ENCODE measurements around the gene ATG9A. TPM values are rescaled to one million over a fixed set of nuclear protein-coding genes. Genes with fewer than 3 reads are reported as not detected.
"Not testable (repeated sequence)": the region's sequence is repeated elsewhere in the genome, so short reads cannot be mapped to it uniquely, and the experiment has no call there.

The ATG9A gene
- polyA plus RNA-seq, 4 donors, result 8.1 to 44.1 (median 23.5) TPM

DNA sequence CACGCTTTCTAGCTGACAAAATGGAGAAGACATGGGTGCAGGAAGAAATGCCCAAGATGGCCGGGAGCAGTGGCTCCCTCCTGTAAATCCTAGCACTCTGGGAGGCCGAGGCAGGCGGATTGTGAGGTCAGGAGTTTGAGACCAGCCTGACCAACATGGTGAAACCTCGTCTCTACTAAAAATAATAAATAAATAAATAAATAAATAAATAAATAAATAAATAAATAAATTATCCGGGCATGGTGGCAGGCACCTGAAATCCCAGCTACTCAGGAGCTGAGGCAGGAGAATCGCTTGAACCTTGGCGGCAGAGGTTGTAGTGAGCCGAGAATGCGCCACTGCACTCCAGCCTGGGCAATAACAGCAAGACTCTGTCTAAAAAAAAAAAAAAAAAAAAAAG lies 29.5 kb upstream of the ATG9A start:
- H3K27ac ChIP-seq (ENCODE audit: low read depth in 1 of 3, low read length in 2 of 3); H3K4me1 ChIP-seq (ENCODE audit: control insufficient read depth in 3 of 3, insufficient read depth in 2 of 3, low read depth in 1 of 3, low read length in 2 of 3); H3K36me3 ChIP-seq (ENCODE audit: control insufficient read depth in 3 of 3, insufficient read depth in 2 of 3, low read depth in 1 of 3, low read length in 3 of 3); H3K9me3 ChIP-seq (ENCODE audit: control insufficient read depth in 2 of 2, insufficient read depth in 1 of 2, low read depth in 1 of 2, low read length in 1 of 2); H3K4me3 ChIP-seq (ENCODE audit: low read depth in 1 of 3, low read length in 3 of 3); DNase-seq; FAIRE-seq: not testable (repeated sequence)
- peaks cover 0 to 40% (median 0%) of the 10 kb centered on the region in 3 donors for H3K27me3 ChIP-seq (ENCODE audit: control insufficient read depth in 3 of 3, insufficient read depth in 3 of 3, low read length in 3 of 3)
- 81 to 87% (median 85%) methylated on average over 10 of the region's 10 CpGs for WGBS, 3 donors

DNA sequence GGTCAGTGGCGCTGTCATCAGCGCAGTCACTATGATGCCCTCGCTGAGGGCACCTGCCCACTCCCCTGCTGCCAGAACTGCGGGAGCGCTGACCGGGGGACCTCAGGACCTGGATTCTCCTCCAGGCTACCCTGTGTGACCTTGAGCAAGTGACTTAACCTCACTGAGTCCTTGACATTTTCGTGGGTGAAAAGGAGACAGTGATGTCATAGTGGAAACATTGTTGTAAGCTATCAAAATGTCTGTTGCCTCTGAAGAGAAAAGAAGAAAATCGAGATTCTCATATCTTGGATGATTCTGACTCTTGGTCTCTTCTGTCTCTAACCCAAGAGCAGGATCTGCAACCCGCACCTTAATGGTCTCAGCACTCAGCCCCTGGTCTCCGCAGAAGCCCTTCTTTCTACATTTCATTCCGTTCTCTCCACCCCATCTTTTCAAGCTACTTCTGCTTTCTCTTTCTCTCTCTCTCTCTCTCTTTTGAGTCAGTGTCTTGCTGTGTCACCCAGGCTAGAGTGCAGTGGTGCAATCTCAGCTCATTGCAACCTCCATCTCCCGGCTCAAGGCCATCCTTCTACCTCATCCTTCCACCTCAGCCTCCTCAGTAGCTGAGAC lies 25.3 kb upstream of the ATG9A start:
- Histone ChIP-seq H3K27ac (ENCODE audit: low read depth in 1 of 3, low read length in 2 of 3) (peak overlapping the region in 2 of 3 donors; percentile 22 to 94), H3K36me3 (ENCODE audit: control insufficient read depth in 3 of 3, insufficient read depth in 2 of 3, low read depth in 1 of 3, low read length in 3 of 3) (peaks cover 0 to 20% (median 2%) of the 10 kb centered on the region in 3 donors), H3K27me3 (ENCODE audit: control insufficient read depth in 3 of 3, insufficient read depth in 3 of 3, low read length in 3 of 3) (peaks cover 0 to 41% (median 0%) of the 10 kb centered on the region in 3 donors), H3K9me3 (ENCODE audit: control insufficient read depth in 2 of 2, insufficient read depth in 1 of 2, low read depth in 1 of 2, low read length in 1 of 2) (no peaks in the 10 kb centered on the region), H3K4me1 (ENCODE audit: control insufficient read depth in 3 of 3, insufficient read depth in 2 of 3, low read depth in 1 of 3, low read length in 2 of 3) (peaks cover 2 to 39% (median 8%) of the 10 kb centered on the region in 3 donors), H3K4me3 (ENCODE audit: low read depth in 1 of 3, low read length in 3 of 3) (peak overlapping the region; percentile 65 to 77 (median 73))
- no peak for FAIRE-seq
- WGBS, 3 donors, result 16 to 19% (median 19%) methylated on average over 12 of the region's 12 CpGs
- peak in 1 of 2 donors; percentile 27 for DNase-seq

DNA sequence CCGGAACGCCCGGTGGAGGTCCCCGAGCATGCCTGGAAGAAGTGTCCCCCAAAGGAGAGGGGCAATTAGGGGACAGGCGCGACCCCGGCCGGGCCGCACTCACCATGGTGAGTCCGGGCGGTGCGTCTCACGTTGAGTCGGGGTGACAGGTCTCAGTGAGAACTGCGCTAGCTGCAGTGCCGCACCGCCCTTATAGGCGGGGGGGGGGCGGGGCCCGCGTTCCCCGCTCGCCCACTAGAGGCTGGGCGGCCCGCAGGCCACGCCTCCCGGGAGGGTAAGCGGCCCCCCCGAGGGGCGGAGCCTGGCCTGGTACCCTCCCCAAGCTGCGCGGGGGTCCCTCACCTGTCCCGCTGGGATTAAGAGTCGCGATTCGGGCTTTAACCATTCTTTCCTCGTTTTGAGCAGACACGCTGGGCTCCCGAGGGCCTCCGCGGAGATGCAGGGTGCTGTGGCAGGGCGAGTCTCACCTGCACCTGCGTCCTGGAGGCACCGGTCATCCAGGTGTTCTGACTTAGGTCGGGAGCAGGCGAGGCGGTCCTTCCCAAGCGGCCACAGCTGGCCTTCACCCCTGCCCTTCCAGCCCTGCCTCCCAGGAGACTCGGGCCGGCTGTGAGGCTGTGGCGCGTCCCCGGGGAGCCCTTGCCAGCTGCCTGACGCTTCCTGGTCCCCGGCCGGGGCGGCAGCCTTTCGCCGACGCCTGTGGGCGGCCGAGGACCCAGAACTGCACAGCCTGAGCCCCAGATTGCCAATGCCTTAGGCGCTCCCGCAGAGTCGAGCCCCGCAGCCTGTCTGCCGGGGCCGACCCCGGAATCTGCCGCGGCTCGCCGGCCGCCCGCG lies 24.5 kb upstream of the ATG9A start, which contains the start of gene TUBA4A:
Gene TUBA4A, minus strand, starts transcription at position 166 of the 837 bp plus-strand sequence. Its CDS starts 60 bp downstream, at position 106.
- H3K27me3 ChIP-seq (ENCODE audit: control insufficient read depth in 3 of 3, insufficient read depth in 3 of 3, low read length in 3 of 3), result peaks cover 0 to 39% (median 0%) of the 10 kb centered on the region in 3 donors
- H3K36me3 ChIP-seq (ENCODE audit: control insufficient read depth in 3 of 3, insufficient read depth in 2 of 3, low read depth in 1 of 3, low read length in 3 of 3), result peaks cover 0 to 21% (median 2%) of the 10 kb centered on the region in 3 donors
- H3K4me1 ChIP-seq (ENCODE audit: control insufficient read depth in 3 of 3, insufficient read depth in 2 of 3, low read depth in 1 of 3, low read length in 2 of 3), result peaks cover 2 to 47% (median 8%) of the 10 kb centered on the region in 3 donors
- FAIRE-seq, result no peak
- H3K27ac ChIP-seq (ENCODE audit: low read depth in 1 of 3, low read length in 2 of 3), result peak within 1 kb of the TSS; percentile 34 to 94 (median 62)
- peak; percentile 89 to 90 for DNase-seq
- no peaks in the 10 kb centered on the region for H3K9me3 ChIP-seq (ENCODE audit: control insufficient read depth in 2 of 2, insufficient read depth in 1 of 2, low read depth in 1 of 2, low read length in 1 of 2)
- peak within 1 kb of the TSS; percentile 65 to 77 (median 73) for H3K4me3 ChIP-seq (ENCODE audit: low read depth in 1 of 3, low read length in 3 of 3)
- 0% methylated on average over 45 to 76 of the region's 76 CpGs for WGBS, 3 donors

DNA sequence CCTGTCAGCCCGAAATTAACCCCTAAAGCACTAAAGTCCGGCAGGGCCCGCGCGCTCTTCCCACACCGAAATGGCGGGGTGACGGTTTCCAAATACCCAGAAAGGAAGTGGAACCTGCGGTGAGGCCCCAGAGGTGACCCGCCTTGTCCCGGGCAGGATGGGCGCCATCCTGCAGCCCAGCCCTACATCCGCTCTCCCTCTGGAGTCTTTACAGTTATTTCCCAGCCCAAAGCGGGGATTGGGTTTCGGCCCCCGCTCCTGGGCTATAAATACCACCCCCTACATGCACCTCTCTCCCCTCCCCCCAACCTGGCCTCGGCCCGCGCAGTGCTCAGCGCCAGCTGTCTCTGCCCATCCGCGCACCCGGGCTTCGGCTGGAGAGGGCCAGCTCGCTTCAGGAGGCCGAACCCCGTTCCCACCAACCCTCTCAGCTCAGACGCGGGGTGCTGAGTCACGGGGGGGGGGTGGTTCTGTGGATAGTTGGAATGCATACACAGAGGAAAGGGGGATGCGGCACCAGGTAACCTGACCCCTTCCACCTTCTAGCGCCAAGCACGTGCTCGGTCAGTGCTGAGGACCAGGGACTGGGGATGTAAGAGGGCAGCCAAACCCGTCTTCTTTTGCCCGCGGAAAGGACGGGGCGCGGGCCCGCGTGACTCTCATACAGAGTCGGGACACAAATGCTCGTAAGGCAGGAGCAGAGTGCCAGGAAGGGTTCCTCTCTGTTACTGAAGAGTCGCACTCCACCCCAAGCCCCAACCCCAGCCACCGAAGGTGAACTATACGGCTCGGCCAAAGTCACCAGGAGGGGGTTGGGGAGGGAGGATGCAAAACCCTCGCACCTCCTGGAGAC lies 23.7 kb upstream of the ATG9A start, which contains the start of gene TUBA4B:
Gene TUBA4B, plus strand, starts transcription at position 344 of the 853 bp plus-strand sequence. Its CDS starts 165 bp downstream, at position 509.
- DNase-seq (peak; percentile 45 to 49), FAIRE-seq (no peak)
- Histone ChIP-seq H3K27ac (ENCODE audit: low read depth in 1 of 3, low read length in 2 of 3) (peak within 1 kb of the TSS; percentile 34 to 94 (median 62)), H3K4me3 (ENCODE audit: low read depth in 1 of 3, low read length in 3 of 3) (peak within 1 kb of the TSS; percentile 65 to 77 (median 73)), H3K36me3 (ENCODE audit: control insufficient read depth in 3 of 3, insufficient read depth in 2 of 3, low read depth in 1 of 3, low read length in 3 of 3) (peaks cover 0 to 28% (median 2%) of the 10 kb centered on the region in 3 donors), H3K27me3 (ENCODE audit: control insufficient read depth in 3 of 3, insufficient read depth in 3 of 3, low read length in 3 of 3) (peaks cover 0 to 39% (median 0%) of the 10 kb centered on the region in 3 donors), H3K4me1 (ENCODE audit: control insufficient read depth in 3 of 3, insufficient read depth in 2 of 3, low read depth in 1 of 3, low read length in 2 of 3) (peaks cover 8 to 55% (median 9%) of the 10 kb centered on the region in 3 donors), H3K9me3 (ENCODE audit: control insufficient read depth in 2 of 2, insufficient read depth in 1 of 2, low read depth in 1 of 2, low read length in 1 of 2) (no peaks in the 10 kb centered on the region)
- WGBS, 3 donors, result 1 to 2% (median 1%) methylated on average over 47 to 49 of the region's 49 CpGs

DNA sequence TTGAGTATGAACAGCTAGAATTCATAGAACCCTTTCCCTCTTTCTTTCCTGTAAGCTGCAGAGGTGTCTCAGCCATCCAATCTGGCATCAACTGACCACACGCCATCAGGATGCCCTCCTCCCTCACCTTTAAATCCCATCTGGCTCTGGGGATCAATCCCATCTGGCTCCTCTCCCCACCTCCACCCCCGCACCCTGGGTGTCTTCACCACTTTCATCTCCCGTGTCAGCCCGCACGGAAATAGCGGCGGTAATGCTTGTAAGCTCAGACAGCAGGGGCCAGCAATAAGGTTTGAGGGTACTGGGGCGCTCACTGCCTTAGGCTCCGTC lies 23.1 kb upstream of the ATG9A start:
- peaks cover 0 to 34% (median 2%) of the 10 kb centered on the region in 3 donors for H3K36me3 ChIP-seq (ENCODE audit: control insufficient read depth in 3 of 3, insufficient read depth in 2 of 3, low read depth in 1 of 3, low read length in 3 of 3)
- peak in 1 of 2 donors; percentile 29 for DNase-seq
- FAIRE-seq, result no peak
- peaks cover 0 to 39% (median 0%) of the 10 kb centered on the region in 3 donors for H3K27me3 ChIP-seq (ENCODE audit: control insufficient read depth in 3 of 3, insufficient read depth in 3 of 3, low read length in 3 of 3)
- H3K4me1 ChIP-seq (ENCODE audit: control insufficient read depth in 3 of 3, insufficient read depth in 2 of 3, low read depth in 1 of 3, low read length in 2 of 3), result peaks cover 8 to 60% (median 11%) of the 10 kb centered on the region in 3 donors
- H3K9me3 ChIP-seq (ENCODE audit: control insufficient read depth in 2 of 2, insufficient read depth in 1 of 2, low read depth in 1 of 2, low read length in 1 of 2), result no peaks in the 10 kb centered on the region
- 2 to 6% (median 3%) methylated on average over 9 of the region's 9 CpGs for WGBS, 3 donors
- peak overlapping the region in 2 of 3 donors; percentile 6 to 94 for H3K27ac ChIP-seq (ENCODE audit: low read depth in 1 of 3, low read length in 2 of 3)
- peak overlapping the region; percentile 65 to 77 (median 73) for H3K4me3 ChIP-seq (ENCODE audit: low read depth in 1 of 3, low read length in 3 of 3)

DNA sequence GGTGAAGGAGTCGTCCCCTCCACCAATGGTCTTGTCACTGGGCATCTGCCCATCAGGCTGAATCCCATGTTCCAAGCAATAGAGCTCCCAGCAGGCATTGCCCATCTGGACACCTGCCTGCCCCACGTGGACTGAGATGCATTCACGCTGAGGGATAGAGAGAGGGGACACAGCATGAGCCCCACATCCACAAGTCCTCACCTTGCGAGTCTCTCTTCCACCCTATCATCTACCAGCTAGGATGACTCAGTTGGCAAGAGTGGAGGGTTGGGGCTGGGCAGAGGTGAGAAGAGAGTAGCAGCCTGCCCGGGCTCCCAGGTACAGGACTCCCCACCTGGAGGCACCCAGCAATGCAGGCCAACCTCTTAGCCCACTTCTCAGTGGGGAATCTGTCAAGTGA lies 22.6 kb upstream of the ATG9A start:
- peak in 1 of 2 donors; percentile 49 for DNase-seq
- Histone ChIP-seq H3K4me1 (ENCODE audit: control insufficient read depth in 3 of 3, insufficient read depth in 2 of 3, low read depth in 1 of 3, low read length in 2 of 3) (peaks cover 9 to 64% (median 14%) of the 10 kb centered on the region in 3 donors), H3K27me3 (ENCODE audit: control insufficient read depth in 3 of 3, insufficient read depth in 3 of 3, low read length in 3 of 3) (peaks cover 0 to 39% (median 0%) of the 10 kb centered on the region in 3 donors), H3K27ac (ENCODE audit: low read depth in 1 of 3, low read length in 2 of 3) (peak overlapping the region in 1 of 3 donors; percentile 94), H3K9me3 (ENCODE audit: control insufficient read depth in 2 of 2, insufficient read depth in 1 of 2, low read depth in 1 of 2, low read length in 1 of 2) (no peaks in the 10 kb centered on the region), H3K4me3 (ENCODE audit: low read depth in 1 of 3, low read length in 3 of 3) (peak overlapping the region; percentile 65 to 77 (median 73)), H3K36me3 (ENCODE audit: control insufficient read depth in 3 of 3, insufficient read depth in 2 of 3, low read depth in 1 of 3, low read length in 3 of 3) (peaks cover 0 to 39% (median 2%) of the 10 kb centered on the region in 3 donors)
- WGBS, 3 donors, result 41 to 61% (median 44%) methylated on average over 5 of the region's 5 CpGs
- no peak for FAIRE-seq

DNA sequence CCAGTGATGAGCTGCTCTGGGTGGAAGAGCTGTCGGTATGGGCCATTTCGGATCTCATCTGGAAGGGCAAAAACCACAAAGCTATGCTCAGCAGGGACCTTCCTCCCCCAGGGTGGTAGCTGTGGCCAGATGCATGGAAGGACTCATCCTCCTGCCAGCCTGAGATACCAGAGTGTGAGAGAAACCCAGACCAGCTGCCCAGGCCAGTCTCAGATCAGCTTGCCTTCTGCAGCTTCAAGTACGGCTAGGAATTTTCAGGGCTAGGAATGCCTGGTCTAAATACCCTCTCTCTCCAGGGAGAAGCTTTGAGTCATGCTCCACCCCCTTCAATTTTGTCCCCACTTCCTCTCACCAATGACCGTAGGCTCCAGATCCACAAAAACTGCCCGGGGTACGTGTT lies 22.2 kb upstream of the ATG9A start:
- H3K9me3 ChIP-seq (ENCODE audit: control insufficient read depth in 2 of 2, insufficient read depth in 1 of 2, low read depth in 1 of 2, low read length in 1 of 2), result no peaks in the 10 kb centered on the region
- peaks cover 11 to 68% (median 16%) of the 10 kb centered on the region in 3 donors for H3K4me1 ChIP-seq (ENCODE audit: control insufficient read depth in 3 of 3, insufficient read depth in 2 of 3, low read depth in 1 of 3, low read length in 2 of 3)
- H3K27ac ChIP-seq (ENCODE audit: low read depth in 1 of 3, low read length in 2 of 3), result peak overlapping the region in 1 of 3 donors; percentile 94
- DNase-seq, result no peak
- H3K4me3 ChIP-seq (ENCODE audit: low read depth in 1 of 3, low read length in 3 of 3), result no peak overlapping the region
- 75 to 86% (median 76%) methylated on average over 6 of the region's 6 CpGs for WGBS, 3 donors
- H3K36me3 ChIP-seq (ENCODE audit: control insufficient read depth in 3 of 3, insufficient read depth in 2 of 3, low read depth in 1 of 3, low read length in 3 of 3), result peaks cover 0 to 43% (median 2%) of the 10 kb centered on the region in 3 donors
- FAIRE-seq, result no peak
- H3K27me3 ChIP-seq (ENCODE audit: control insufficient read depth in 3 of 3, insufficient read depth in 3 of 3, low read length in 3 of 3), result peaks cover 0 to 39% (median 0%) of the 10 kb centered on the region in 3 donors

Data from small intestine (tissue), 7 donors.